Suppressor macrophage treated with lipopolysaccharide for 4 hours (primary cell): ENCODE data around the gene KIFC1.

ENCODE experiments used
- DNase-seq: peaks from one replicate; pipeline ENCODE4 v3.0.0-alpha.2; 2020

The KIFC1 gene

DNA sequence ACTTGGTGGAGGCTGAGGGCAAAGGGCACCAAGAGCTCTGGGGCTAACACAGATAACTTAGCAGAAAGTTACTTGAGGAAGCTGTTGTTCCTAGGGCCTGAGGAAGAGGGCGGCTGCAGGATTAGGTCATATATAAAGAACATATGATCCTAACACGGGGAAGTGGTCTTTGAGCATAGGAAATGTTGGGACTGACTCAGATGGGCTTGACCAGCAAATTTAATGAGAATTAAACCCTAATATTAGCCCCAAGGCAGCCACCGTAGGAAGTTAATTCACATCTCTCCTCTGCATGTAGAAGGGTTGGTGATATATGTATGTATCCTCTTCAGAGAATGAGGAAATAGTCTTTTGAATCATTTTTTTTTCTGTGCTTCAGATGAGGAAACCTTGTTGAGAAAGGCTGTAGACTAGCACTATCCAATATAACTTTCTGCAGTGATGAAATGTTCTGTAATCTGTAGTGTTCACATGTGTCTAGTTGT is 53.5 kb downstream of the KIFC1 start:
- DNase-seq, result peak; percentile 85

GRCh38 chr6:33446356-33446755 is 54.7 kb downstream of the KIFC1 start:
- DNase-seq, result no peak

DNA sequence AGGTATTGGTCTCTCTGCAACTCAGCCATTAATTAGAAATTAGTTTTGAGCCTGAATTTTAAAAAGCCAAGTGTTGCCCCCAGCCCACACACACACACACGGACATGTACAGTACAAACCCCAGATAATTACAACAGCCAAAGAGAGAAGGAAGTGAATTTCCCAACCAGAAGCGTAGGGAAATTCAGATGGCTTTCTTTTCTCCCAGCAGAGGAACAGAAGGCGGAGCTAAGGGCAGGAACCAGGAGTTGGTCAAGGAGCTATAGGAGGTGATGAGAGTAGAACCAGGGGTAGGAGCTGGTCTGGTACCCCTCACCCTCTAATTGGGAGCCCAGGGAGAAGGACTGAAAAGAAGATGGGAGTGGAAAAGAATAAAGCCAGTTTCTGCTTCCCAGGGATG is 58.8 kb downstream of the KIFC1 start:
- peak; percentile 80 for DNase-seq

- no peak for DNase-seq
Measured at GRCh38 chr6:33451606-33452005, 60.0 kb downstream of the KIFC1 start.

DNA sequence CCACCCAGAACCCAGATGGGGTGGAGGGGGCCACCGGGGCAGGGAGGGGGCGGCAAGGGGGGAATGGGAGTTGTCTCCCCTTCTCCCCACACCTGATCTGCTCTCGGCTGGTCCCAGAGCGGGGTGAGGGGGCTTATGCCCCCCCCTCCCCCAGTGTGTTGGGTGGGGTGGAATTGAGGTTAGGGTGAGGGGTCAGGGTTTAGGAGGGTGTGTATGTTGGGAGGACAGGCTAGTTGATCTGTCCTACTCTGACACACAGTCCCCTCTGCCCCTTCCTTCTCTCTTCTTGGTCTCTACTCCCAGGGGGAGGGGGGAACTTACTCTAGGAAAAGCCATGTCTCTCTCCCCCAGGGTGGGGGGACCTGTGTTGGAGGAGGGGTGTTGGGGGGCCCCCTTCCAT is 60.9 kb downstream of the KIFC1 start:
- no peak for DNase-seq

DNA sequence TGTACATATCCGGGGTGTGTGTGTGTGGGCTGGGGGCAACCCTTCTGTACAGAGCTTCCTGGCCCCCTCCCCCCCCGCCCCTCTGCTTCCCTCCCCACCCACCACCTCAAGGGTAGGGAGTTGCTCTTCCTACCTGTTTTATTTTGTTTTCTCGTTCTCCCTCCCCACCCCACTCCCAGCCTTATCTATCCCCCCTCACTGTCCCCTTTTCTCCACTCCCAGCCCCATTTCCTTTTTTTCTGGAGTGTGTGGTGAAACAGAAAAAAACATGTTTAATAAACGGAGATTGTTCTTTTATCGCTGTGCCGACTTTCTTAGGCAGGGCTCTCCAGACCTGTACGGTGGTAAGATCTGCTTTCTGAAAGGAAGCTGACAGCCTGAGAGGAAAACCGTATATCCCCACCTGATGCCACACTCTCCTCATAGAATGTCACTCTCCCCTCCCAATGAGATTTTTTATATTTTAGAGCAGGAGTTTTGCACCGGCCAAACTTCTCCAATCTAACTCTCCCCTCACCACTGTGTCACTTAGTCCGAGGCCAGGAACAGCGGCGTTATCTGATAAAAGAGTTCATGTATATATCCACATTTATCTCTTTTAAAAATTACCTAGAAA is 61.9 kb downstream of the KIFC1 start:
- DNase-seq, result no peak

- peak; percentile 98 for DNase-seq
Measured at GRCh38 chr6:33454009-33454946, 62.7 kb downstream of the KIFC1 start, which contains the start of gene ZBTB9. Gene ZBTB9 (plus strand): TSS chr6:33454576. CDS start chr6:33455101, 525 bp downstream.

DNA sequence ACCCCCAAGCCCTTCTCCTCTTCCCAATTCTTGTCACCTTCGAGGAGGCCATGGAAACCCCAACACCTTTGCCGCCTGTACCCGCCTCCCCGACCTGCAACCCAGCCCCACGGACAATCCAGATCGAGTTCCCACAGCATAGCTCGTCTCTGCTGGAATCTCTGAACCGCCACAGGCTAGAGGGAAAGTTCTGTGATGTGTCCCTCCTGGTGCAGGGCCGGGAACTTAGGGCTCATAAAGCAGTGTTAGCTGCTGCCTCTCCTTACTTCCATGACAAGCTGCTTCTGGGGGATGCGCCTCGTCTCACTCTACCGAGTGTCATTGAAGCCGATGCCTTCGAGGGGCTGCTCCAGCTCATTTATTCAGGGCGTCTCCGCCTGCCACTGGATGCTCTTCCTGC is 63.4 kb downstream of the KIFC1 start:
- no peak for DNase-seq

GRCh38 chr6:33456156-33456555 is 64.5 kb downstream of the KIFC1 start:
- no peak for DNase-seq

DNA sequence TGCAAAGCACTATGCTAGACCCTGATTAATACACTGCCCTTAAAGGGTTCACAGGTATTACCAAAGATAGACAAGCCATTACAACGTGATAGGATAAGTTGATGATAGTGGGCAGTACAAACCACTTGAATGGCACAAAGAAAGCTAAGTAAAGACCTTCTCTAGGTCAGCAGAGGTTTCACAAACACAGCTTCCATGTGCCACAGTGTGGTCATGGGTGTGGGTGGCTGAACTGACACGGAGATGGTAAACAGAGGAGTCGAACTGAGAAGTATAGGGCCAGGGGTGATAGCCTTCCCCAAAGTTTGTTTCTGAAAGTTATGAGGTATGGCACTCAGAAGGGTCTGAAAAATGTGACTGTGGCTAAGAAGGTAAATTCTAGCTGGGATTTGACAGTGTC is 67.1 kb downstream of the KIFC1 start:
- no peak for DNase-seq

DNA sequence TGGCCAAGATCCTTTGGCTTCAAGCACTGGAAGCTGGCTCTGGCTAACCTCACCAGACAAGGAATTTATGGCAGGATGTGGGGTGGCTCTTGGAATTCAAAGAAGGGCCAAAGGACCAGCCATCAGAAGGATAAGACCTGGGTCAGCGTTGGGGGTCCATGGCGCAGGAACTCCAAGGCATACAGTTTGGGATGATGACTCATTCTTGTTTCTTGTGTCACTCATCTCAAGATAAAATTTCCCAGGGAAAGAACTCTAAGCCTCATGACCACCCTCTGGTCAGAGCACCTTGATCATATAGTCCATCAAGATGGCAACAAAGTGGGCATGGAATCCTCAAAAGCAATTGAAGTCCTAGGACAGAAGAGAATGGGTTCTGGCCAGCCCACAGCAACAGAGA is 67.6 kb downstream of the KIFC1 start:
- DNase-seq, result no peak
